Activated CD4-positive, alpha-beta T cell treated with anti-CD3 and anti-CD28 coated beads, Interleukin-2, amount 50 U/mL, for 4 hours (primary cell): ENCODE results near the gene KCNJ11.
A peak's percentile ranks its signal among the peaks of the same experiment; 100 is the strongest.

Source experiments
- DNase-seq, 2 experiments: peaks; one replicate each; pipeline ENCODE4 v3.0.0-alpha.2; 2020

KCNJ11 gene

DNA sequence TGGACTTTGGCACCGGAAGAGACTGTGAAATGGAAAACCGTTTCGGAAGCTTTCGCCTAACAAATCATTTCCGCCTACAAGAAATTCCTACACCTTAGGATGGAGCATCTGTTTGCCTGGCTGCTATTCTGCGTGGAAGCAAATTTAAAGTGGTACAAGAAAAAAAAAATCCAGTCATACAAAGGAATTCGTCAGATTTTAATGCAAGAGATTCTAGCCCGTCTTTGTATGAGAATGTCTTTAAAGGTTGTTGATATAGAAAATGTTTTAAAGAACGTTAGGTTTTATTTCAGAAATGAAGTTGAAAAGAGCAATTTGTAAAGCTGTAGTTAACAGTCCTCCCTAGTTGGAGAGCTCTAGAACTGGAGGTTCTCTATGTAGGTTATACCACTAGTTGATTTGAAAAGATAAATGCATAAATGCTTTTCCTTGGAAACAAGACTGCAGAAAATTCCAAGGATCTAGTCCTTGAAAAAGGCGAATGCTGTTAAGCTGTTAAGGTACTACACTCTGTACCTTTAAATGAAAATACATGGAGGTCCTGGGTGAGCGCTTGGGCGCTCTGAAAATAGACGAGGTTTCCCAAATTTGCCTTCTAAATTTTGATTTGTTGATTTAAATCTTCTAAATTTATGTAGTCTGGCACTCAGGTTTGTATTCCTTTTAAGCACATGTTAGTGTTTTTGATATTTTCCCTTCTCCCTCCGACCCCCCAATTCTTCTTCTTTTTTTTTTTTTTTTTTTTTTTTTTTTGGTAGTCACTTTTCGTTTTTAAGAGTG is 34.4 kb downstream of the KCNJ11 start:
- no peak for DNase-seq

DNA sequence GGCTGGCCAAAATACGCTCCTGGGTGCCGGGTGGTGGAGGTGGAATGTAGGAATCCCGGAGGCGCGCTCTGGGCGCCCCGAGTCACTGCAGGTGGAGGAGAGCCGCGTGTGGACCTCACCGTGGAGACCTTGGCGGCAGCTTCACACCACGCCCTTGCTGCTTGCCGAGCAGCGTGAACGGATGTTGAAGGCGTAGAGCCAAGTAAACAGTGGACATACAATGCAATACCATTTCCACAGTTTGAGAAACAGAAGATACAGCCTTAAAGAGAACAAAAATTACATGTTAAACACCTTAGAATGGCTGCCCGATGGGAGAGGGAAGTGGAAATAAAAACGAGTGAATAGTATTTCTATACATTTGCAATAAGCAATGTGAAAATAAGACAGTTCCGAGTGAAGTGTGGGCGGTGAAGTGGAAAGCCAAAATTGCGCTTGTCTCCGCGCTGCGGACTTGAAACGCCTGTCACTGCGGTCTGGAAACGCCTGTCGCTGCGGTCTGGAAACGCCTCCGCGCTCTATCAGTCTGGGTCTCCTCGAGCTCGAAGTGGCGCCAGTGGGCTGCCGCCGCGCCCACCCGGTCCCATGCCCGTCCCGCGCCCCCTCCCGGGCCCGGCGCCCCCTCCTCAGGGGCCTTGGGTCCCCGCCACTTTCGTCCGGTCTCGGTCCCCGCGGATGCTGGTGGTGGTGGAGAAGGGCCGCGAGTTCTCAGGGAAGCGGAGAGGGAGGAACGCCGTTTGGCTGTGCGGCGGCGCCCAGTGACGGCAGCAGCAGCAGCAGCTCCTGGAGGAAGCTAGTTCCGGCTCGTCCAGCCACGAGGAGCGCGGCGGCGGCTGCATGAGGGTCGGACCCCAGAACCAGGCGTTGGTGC is 35.3 kb downstream of the KCNJ11 start:
- DNase-seq, result peak; percentile 55 to 60

DNA sequence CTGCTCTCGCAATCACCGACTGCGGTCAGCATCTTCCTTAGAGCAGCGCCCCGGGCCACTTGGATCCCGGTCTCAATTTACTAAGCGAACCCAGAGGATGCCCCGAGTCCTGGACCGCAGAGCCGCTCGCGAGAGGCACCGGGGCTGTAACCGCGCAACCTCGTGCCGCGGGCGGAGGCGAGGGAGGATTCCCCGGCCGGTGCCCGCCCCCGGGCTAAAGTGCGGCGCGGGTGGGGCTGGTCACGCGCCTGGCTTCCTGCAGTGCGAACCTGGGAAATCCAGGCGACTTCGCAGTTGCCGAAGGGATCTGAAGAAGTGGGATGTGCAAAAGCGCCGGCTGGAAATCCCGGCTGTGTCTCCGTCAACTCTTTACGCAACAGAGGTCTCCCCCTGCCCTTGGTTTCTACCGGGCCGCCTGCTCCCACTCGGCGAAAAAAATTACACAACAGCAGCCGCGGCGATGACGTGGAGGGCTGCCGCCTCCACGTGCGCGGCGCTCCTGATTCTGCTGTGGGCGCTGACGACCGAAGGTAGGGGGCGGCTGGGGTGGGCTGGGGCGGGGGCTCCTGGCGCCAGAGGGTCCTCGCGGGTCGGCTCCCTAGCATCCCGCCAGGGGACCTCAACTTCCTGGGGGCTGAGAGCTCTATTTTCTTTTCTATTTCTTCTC is 36.8 kb downstream of the KCNJ11 start, which contains the start of gene NCR3LG1:
Gene NCR3LG1 (plus strand): TSS at position 291 of the 667 bp plus-strand sequence. CDS start 170 bp downstream, at position 461.
- peak; percentile 60 to 69 for DNase-seq

DNA sequence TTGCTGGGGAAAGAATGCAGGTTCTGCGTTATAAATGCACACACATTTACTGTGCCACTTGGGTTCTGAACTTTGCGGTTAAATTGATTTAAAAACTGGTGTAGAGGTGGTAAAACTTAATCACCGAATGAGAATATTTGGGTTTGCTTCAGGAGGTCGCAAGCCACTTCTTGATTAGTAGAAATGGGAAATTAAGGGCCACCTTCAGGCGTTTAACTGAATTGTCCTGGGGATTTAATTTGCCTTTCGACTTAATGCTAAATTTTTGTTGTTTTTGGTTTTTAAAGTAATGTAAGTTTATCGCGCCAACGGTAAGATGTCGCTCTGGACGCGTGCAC is 37.3 kb downstream of the KCNJ11 start:
- no peak for DNase-seq

DNA sequence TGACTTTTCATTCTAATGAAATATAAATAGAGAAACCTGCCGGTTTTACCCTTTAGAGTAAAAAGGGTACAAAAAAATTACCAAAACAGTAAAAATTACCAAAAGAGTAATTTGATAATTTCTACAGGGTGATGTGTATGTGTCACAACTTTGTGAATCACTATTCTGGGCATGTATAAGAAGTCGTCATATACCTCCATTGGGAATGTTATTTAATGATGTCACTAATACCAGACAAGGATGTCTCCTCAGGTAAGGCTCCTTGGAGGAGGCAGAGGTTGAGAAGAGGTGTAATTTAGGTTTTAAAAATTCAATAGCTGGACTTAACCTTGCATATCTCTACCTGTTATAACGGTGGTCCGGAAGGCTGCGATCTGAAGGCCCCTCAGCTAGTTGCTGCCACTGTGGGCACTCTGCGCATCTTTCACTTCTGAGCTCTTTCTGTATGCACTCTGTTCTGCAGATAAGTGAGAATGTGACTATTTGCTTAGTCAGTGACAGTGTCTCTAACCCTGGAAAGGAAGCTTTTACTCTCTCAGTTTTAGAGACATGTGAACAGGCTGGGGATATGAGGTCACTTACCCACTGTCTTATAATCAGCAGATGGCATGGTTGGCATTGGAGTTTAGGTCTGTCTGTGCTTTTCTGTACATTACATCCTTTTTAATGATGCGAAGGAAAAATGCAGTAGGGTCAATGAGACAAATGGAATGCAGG is 37.8 kb downstream of the KCNJ11 start:
- no peak for DNase-seq

DNA sequence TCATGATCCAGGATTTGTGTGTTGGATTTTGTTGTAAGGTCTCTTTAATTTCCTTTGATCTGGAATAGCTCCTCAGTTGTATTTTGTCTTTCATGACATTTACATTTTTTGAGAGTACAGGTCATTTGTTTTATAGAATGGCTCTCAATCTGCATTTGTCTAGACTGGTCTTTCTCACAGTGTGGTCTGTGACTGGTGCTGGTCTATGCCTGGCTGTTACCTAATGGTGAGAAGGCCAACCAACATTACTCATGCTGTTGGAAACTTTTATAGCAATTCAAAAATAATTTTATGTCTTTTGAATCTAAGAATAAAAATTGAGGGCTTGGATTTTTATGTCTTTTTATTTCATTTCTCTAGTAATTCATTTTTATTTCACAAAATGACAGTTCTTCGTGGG is 40.8 kb downstream of the KCNJ11 start:
- DNase-seq, result no peak

DNA sequence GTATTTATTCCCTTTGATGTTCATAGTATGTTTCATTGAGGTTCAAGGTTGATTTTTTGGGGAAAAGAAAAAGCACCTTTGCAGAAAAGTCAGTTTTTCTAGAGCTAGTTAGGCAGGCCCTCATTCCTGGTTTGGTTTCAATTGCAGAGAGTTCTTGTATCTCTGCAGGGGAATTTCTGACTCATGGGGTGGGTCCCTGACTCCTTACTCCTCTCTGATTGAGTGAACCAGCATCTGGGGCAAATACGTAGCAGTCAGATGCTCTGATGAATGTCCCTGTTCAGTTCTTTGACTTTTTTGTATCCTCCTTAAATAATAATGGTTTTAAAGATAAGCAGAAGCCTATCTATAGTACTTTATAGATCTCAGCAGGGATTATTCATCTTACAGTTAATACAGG is 44.6 kb downstream of the KCNJ11 start:
- DNase-seq, result peak in 1 of 2 experiments; percentile 7

DNA sequence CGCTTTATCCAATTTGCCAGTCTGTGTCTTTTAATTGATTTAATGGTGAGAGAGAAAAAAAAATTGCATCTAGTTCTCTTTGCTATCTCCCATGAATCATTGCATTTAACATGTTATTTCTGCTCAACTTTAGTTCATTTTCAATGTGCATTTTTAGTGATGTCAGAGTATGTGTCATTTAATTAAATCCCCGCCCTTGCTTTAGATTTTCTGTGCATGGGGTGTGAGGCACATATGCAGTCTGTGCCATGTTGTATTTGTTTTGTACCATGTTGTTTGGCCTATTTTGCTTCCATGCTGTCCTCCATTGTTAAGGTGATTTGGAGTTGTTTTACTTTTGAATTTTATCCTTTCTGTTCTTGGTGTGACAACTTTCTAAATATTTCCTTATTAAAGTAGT is 45.2 kb downstream of the KCNJ11 start:
- DNase-seq, result no peak
